ENCODE data around the gene ZNF496. TPM values are rescaled to one million over a fixed set of nuclear protein-coding genes. Genes with fewer than 3 reads are reported as not detected.
"Not testable (repeated sequence)": the region's sequence is repeated elsewhere in the genome, so short reads cannot be mapped to it uniquely, and the experiment has no call there.

ZNF496 gene
- 36.2 TPM for polyA plus RNA-seq (2013, experiment 1 of 2)
- polyA plus RNA-seq (2013, experiment 2 of 2), result 31.9 TPM

GRCh38 chr1:247331525-247332214 is at the start of gene ZNF496:
Gene ZNF496 (minus strand): TSS chr1:247331867. CDS start chr1:247329578, 2,289 bp downstream.
- peaks cover 9% of the 10 kb centered on the region for H3K4me1 ChIP-seq (ENCODE audit: control insufficient read depth, insufficient read depth, low read length, poor library complexity, severe bottlenecking)
- H3K9me3 ChIP-seq (ENCODE audit: control insufficient read depth, low read length), result no peaks in the 10 kb centered on the region
- H3K27ac ChIP-seq (ENCODE audit: low read depth, low read length, severe bottlenecking), result peak within 1 kb of the TSS; percentile 82
- H3K36me3 ChIP-seq (ENCODE audit: control insufficient read depth, insufficient read depth, low read length), result peaks cover 50% of the 10 kb centered on the region
- peak within 1 kb of the TSS; percentile 79 for H3K4me3 ChIP-seq (ENCODE audit: extremely low read depth, insufficient read depth, low read length, poor library complexity, severe bottlenecking)
- WGBS, 2 experiments (ENCODE audit: insufficient coverage in 2 of 2), result 0 to 1% methylated on average over 39 to 71 of the region's 93 CpGs

GRCh38 chr1:247378334-247379073 is 46.8 kb upstream of the ZNF496 start:
- Histone ChIP-seq H3K36me3 (ENCODE audit: control insufficient read depth, insufficient read depth, low read length) (no peaks in the 10 kb centered on the region), H3K27ac (ENCODE audit: low read depth, low read length, severe bottlenecking) (no peak overlapping the region), H3K9me3 (ENCODE audit: control insufficient read depth, low read length) (peaks cover 5% of the 10 kb centered on the region), H3K4me3 (ENCODE audit: extremely low read depth, insufficient read depth, low read length, poor library complexity, severe bottlenecking) (no peak overlapping the region), H3K4me1 (ENCODE audit: control insufficient read depth, insufficient read depth, low read length, poor library complexity, severe bottlenecking) (peaks cover 9% of the 10 kb centered on the region)
- WGBS, 2 experiments (ENCODE audit: insufficient coverage in 2 of 2), result 89 to 96% methylated on average over 17 to 20 of the region's 20 CpGs

- not testable (repeated sequence) for H3K4me1 ChIP-seq (ENCODE audit: control insufficient read depth, insufficient read depth, low read length, poor library complexity, severe bottlenecking); H3K9me3 ChIP-seq (ENCODE audit: control insufficient read depth, low read length); H3K36me3 ChIP-seq (ENCODE audit: control insufficient read depth, insufficient read depth, low read length); H3K4me3 ChIP-seq (ENCODE audit: extremely low read depth, insufficient read depth, low read length, poor library complexity, severe bottlenecking); H3K27ac ChIP-seq (ENCODE audit: low read depth, low read length, severe bottlenecking)
- WGBS, 2 experiments (ENCODE audit: insufficient coverage in 2 of 2), result 69% methylated on average over 4 to 5 of the region's 7 CpGs
These were observed 46.0 kb upstream of the ZNF496 start for GRCh38 chr1:247377656-247378055.

DNA sequence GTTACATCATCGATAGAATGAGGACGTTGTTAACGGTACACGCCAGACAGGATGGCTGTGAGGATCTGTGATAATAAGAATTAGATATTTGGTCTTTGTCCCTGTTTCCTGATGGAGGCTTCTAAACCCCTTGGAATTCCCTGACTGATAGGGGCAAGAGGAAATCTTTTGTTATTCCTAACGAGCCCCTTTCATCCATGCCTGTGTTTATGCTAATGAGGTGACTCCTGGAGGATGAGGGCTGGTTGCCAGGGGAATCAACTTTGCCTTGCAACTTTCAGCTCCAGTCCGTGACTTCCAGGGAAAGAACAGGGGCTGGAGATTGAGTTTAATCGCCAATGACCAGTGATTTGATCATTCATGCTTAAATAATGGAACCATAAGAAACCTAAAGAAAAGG is 45.0 kb upstream of the ZNF496 start:
- no peak overlapping the region for H3K4me3 ChIP-seq (ENCODE audit: extremely low read depth, insufficient read depth, low read length, poor library complexity, severe bottlenecking)
- H3K36me3 ChIP-seq (ENCODE audit: control insufficient read depth, insufficient read depth, low read length), result no peaks in the 10 kb centered on the region
- H3K27ac ChIP-seq (ENCODE audit: low read depth, low read length, severe bottlenecking), result peak overlapping the region; percentile 47
- WGBS, 2 experiments (ENCODE audit: insufficient coverage in 2 of 2), result 21 to 31% methylated on average over 2 to 3 of the region's 7 CpGs
- H3K9me3 ChIP-seq (ENCODE audit: control insufficient read depth, low read length), result peaks cover 5% of the 10 kb centered on the region
- H3K4me1 ChIP-seq (ENCODE audit: control insufficient read depth, insufficient read depth, low read length, poor library complexity, severe bottlenecking), result peaks cover 9% of the 10 kb centered on the region

- 69 to 80% methylated on average over 7 to 10 of the region's 14 CpGs for whole genome bisulfite sequencing, 2 experiments (ENCODE audit: insufficient coverage in 2 of 2)
- no peak overlapping the region for H3K27ac ChIP-seq (ENCODE audit: low read depth, low read length, severe bottlenecking)
- peaks cover 12% of the 10 kb centered on the region for H3K4me1 ChIP-seq (ENCODE audit: control insufficient read depth, insufficient read depth, low read length, poor library complexity, severe bottlenecking)
- no peaks in the 10 kb centered on the region for H3K36me3 ChIP-seq (ENCODE audit: control insufficient read depth, insufficient read depth, low read length)
- H3K4me3 ChIP-seq (ENCODE audit: extremely low read depth, insufficient read depth, low read length, poor library complexity, severe bottlenecking), result no peak overlapping the region
- peaks cover 5% of the 10 kb centered on the region for H3K9me3 ChIP-seq (ENCODE audit: control insufficient read depth, low read length)
These were observed 44.1 kb upstream of the ZNF496 start for GRCh38 chr1:247375747-247376146.

DNA sequence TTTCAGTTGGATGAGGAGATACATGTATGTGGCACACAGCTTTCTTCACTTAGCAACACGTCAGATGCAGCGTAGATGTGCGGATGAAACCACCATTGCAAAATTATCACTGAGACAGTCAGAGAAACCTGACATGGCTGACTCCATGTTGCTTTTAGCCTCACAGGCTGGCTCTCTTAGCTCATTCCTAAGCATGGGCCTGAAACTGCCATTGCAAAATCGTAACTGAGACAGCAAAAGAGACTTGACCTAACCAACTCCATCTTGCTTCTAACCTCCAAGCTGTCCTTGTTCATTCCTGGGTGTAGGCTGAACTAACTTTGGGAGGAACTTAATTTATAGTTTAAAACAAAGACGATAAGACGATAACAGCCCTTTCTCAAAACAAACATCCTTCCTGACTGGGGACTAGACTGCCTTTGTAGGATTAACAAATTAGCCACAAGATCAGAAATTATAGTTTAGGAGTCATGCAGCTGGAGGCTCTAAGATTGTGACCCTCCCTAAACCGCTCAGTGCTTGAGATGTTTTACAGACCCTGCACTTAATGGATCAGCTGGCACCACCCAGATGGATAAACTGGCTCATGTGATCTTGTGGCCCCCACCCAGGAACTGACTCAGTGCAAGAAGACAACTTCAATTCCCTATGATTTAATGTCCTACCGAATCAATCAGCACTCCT is 43.1 kb upstream of the ZNF496 start:
- not testable (repeated sequence) for H3K27ac ChIP-seq (ENCODE audit: low read depth, low read length, severe bottlenecking); H3K36me3 ChIP-seq (ENCODE audit: control insufficient read depth, insufficient read depth, low read length); H3K9me3 ChIP-seq (ENCODE audit: control insufficient read depth, low read length); H3K4me3 ChIP-seq (ENCODE audit: extremely low read depth, insufficient read depth, low read length, poor library complexity, severe bottlenecking)
- H3K4me1 ChIP-seq (ENCODE audit: control insufficient read depth, insufficient read depth, low read length, poor library complexity, severe bottlenecking), result peaks cover 12% of the 10 kb centered on the region
- WGBS, 2 experiments (ENCODE audit: insufficient coverage in 2 of 2), result 93 to 94% methylated on average over 4 to 6 of the region's 8 CpGs

DNA sequence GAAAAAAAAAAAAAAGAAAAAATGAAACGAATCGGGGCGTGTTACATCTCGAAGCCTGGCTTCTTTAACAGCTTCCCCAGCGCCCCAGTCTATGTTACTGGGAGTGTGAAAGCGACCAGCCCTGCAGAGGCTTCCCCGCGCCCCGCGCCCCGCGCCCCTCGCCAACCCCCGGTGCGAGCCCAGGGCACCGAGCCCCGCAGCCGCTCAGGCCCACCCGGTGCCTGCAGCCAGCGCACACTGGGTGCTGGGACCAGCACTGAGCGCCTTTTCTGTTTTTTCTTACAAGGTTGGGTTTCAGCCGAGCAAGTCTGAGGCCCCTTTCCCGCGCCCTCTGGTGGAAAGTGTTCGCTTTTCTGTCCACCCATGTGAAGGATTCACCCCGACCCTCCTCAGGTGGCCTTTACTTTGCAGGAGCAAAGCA is 42.1 kb upstream of the ZNF496 start:
- Histone ChIP-seq H3K36me3 (ENCODE audit: control insufficient read depth, insufficient read depth, low read length) (no peaks in the 10 kb centered on the region), H3K9me3 (ENCODE audit: control insufficient read depth, low read length) (no peaks in the 10 kb centered on the region), H3K27ac (ENCODE audit: low read depth, low read length, severe bottlenecking) (no peak overlapping the region), H3K4me3 (ENCODE audit: extremely low read depth, insufficient read depth, low read length, poor library complexity, severe bottlenecking) (no peak overlapping the region), H3K4me1 (ENCODE audit: control insufficient read depth, insufficient read depth, low read length, poor library complexity, severe bottlenecking) (peaks cover 12% of the 10 kb centered on the region)
- WGBS, 2 experiments (ENCODE audit: insufficient coverage in 2 of 2), result 80 to 86% methylated on average over 20 to 26 of the region's 26 CpGs

DNA sequence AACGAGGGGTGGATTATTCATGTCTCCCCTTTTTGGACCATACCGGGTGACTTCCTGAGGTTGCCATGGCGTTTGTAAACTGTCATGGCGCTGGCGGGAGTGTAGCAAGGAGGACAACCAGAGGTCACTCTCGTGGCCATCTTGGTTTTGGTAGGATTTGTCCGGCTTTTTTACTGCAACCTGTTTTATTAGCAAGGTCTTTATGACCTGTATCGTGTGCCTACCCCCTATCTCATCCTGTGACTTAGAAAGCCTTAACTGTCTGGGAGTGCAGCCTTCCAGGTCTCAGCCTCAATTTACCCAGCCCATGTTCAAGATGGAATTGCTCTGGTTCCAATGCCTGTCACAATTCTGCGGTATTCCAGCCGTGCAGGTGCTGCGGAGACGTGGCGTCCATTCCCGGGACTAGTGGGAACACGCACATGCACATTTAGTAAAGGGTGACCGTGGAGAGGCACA is 40.2 kb upstream of the ZNF496 start:
- Histone ChIP-seq H3K4me1 (ENCODE audit: control insufficient read depth, insufficient read depth, low read length, poor library complexity, severe bottlenecking) (peaks cover 8% of the 10 kb centered on the region), H3K36me3 (ENCODE audit: control insufficient read depth, insufficient read depth, low read length) (no peaks in the 10 kb centered on the region), H3K4me3 (ENCODE audit: extremely low read depth, insufficient read depth, low read length, poor library complexity, severe bottlenecking) (no peak overlapping the region), H3K27ac (ENCODE audit: low read depth, low read length, severe bottlenecking) (no peak overlapping the region), H3K9me3 (ENCODE audit: control insufficient read depth, low read length) (no peaks in the 10 kb centered on the region)
- 87 to 96% methylated on average over 15 of the region's 16 CpGs for WGBS, 2 experiments (ENCODE audit: insufficient coverage in 2 of 2)

- 78 to 82% methylated on average over 11 to 13 of the region's 16 CpGs for WGBS, 2 experiments (ENCODE audit: insufficient coverage in 2 of 2)
- Histone ChIP-seq H3K4me3 (ENCODE audit: extremely low read depth, insufficient read depth, low read length, poor library complexity, severe bottlenecking) (no peak overlapping the region), H3K27ac (ENCODE audit: low read depth, low read length, severe bottlenecking) (peak overlapping the region; percentile 57), H3K9me3 (ENCODE audit: control insufficient read depth, low read length) (peaks cover under 1% of the 10 kb centered on the region), H3K36me3 (ENCODE audit: control insufficient read depth, insufficient read depth, low read length) (no peaks in the 10 kb centered on the region), H3K4me1 (ENCODE audit: control insufficient read depth, insufficient read depth, low read length, poor library complexity, severe bottlenecking) (peaks cover 7% of the 10 kb centered on the region)
These were observed 39.4 kb upstream of the ZNF496 start for GRCh38 chr1:247370786-247371732.

Measured in mesodermal cell (in vitro differentiated cells).